ENCODE measurements around the gene PPP1CA. TPM values are rescaled to one million over a fixed set of nuclear protein-coding genes. Genes with fewer than 3 reads are reported as not detected.

Gene PPP1CA
- total and polyA plus RNA-seq, 2 donors (not counting 1 experiment from before 2014, with no cell fraction given), result 218 to 251 TPM

DNA sequence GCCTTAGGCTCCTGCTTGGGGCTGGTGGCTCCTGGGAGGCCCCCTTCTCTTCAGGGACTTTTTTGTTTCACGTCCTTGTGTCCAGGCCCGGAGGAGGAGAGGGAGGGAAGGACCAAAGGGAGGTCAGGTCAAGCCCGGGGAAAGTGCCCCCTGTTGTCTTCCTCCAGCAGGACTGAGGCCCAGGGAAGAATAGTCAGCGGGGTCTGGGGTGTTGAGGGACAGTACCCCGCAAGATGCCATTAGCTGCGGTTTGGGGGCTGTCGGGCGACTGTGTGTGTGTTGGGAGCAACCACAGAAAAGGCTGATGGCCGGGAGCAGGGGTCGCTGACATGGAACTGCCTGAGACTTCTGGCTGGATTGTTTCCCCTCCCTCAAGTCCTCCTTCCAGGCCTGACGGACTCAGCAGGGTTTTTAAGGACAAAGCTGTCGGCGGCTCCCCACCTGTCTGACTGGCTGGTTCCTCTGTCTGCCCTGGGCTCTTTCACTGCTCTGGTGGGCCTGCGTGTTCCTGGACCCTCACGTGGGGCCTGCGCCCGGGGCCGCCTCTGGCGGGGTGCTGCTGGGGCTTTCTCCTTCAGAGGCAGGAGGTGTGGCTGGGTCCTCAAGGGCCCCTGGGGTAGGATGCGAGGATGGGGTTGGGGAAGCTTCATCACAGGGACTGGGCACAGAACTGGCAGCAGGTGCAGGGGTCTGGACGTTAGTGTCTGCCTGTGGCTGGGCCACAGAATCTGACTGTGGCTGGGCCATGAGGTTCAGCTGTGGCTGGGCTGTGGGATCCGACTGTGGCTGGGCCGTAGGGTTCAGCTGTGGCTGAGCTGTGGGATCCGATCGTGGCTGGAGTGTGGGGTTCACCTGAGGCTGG, 49.4 kb upstream of the PPP1CA start:
- Histone ChIP-seq H3K79me2 (ENCODE audit: control insufficient read depth, insufficient read depth, low read length) (peaks cover 60% of the 10 kb centered on the region), H3K9me3 (ENCODE audit: control extremely low read depth in 1 of 3, control insufficient read depth in 2 of 3, insufficient read depth in 1 of 3, low read length in 2 of 3) (no peaks in the 10 kb centered on the region), H4K20me1 (ENCODE audit: control insufficient read depth, insufficient read depth, low read length, poor library complexity, severe bottlenecking) (no peaks in the 10 kb centered on the region), H3K4me3 (ENCODE audit: control extremely low read depth in 1 of 5, extremely low read depth in 1 of 5, insufficient read depth in 1 of 5, low read depth in 2 of 5, low read length in 4 of 5) (no peak overlapping the region), H3K4me1 (ENCODE audit: control insufficient read depth in 2 of 2, insufficient read depth in 2 of 2, low read length in 2 of 2) (peaks cover 55 to 87% of the 10 kb centered on the region in 2 donors), H3K27me3 (replicated peaks in 1 of 4; ENCODE audit: control extremely low read depth in 1 of 4, control insufficient read depth in 3 of 4, insufficient read depth in 4 of 4, low read length in 3 of 4) (no peaks in the 10 kb centered on the region), H2AFZ (ENCODE audit: insufficient read depth, low read depth, low read length, poor library complexity, severe bottlenecking) (no peak overlapping the region), H3K4me2 (replicated peaks; ENCODE audit: low read depth, low read length, poor library complexity, severe bottlenecking) (peak overlapping the region; percentile 32), H3K36me3 (replicated peaks in 1 of 2; ENCODE audit: control extremely low read depth in 1 of 2, control insufficient read depth in 1 of 2, extremely low read depth in 1 of 2, insufficient read depth in 2 of 2, low read length in 1 of 2) (no peaks in the 10 kb centered on the region), H3K9ac (ENCODE audit: low read length) (no peak overlapping the region), H3K27ac (ENCODE audit: low read length in 2 of 2) (no peak overlapping the region)
- DNase-seq (no peak), ATAC-seq (ENCODE audit: low read depth) (no peak)
- Mint-ChIP-seq H3K4me3 (no peak overlapping the region), H3K27me3 (no peaks in the 10 kb centered on the region), H3K27ac (peak overlapping the region; percentile 81), H3K9me3 (ENCODE audit: insufficient read depth) (no peaks in the 10 kb centered on the region), H3K4me1 (peaks cover 50% of the 10 kb centered on the region)
- TF ChIP-seq EZH2 (IDR thresholded peaks at IDR 0.05; ENCODE audit: borderline replicate concordance, insufficient read depth, low read depth, low read length, poor library complexity, severe bottlenecking), result no peak
- TF ChIP-seq, protein P1, sequence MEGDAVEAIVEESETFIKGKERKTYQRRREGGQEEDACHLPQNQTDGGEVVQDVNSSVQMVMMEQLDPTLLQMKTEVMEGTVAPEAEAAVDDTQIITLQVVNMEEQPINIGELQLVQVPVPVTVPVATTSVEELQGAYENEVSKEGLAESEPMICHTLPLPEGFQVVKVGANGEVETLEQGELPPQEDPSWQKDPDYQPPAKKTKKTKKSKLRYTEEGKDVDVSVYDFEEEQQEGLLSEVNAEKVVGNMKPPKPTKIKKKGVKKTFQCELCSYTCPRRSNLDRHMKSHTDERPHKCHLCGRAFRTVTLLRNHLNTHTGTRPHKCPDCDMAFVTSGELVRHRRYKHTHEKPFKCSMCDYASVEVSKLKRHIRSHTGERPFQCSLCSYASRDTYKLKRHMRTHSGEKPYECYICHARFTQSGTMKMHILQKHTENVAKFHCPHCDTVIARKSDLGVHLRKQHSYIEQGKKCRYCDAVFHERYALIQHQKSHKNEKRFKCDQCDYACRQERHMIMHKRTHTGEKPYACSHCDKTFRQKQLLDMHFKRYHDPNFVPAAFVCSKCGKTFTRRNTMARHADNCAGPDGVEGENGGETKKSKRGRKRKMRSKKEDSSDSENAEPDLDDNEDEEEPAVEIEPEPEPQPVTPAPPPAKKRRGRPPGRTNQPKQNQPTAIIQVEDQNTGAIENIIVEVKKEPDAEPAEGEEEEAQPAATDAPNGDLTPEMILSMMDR (IDR thresholded peaks at IDR 0.05), result no peak
- ChIA-PET CTCF (interaction anchor here (1.2 to 1.5 kb wide), 2 partner anchors 13 to 33 kb away, joined by 3 to 4 read pairs; partner anchors contain the start of gene PTPRCAP), POLR2A (interaction anchor here (0.7 to 9.6 kb wide), 8 partner anchors 9 to 59 kb away, joined by 3 to 110 read pairs (median 4); partner anchors contain the start of genes PPP1CA, PTPRCAP, RAD9A and TMEM134)
- 88% methylated on average over 25 of the region's 25 CpGs for WGBS (ENCODE audit: insufficient coverage)
- intact Hi-C loops (cut with micrococcal nuclease), result no loop called here

All from B cell (primary cell).